Lower lobe of right lung (tissue), 2 donors: ENCODE results near the gene RAB27B. TPM values are rescaled to one million over a fixed set of nuclear protein-coding genes. Genes with fewer than 3 reads are reported as not detected.
A peak's percentile ranks its signal among the peaks of the same experiment; 100 is the strongest.

Experiments used
- ATAC-seq, 2 donors: fragments of 200-7000 bp; cut with Tn5 transposase; one replicate each; pipeline ENCODE4 v1.9.1; 2020 to 2022; ENCODE audit warnings: mild to moderate bottlenecking in 2 of 2, moderate library complexity in 2 of 2
- DNase-seq: peaks from one replicate; pipeline ENCODE4 v3.0.0-alpha.2; 2020
- H3K27ac ChIP-seq: fragments of 200-600 bp; one replicate; pipeline ENCODE4 v1.8.0; 2022
- H3K27me3 ChIP-seq: fragments of 200-600 bp; one replicate; pipeline ENCODE4 v1.8.0; 2022; ENCODE audit warnings: low read depth
- H3K36me3 ChIP-seq: fragments of 200-600 bp; one replicate; pipeline ENCODE4 v1.8.0; 2022; ENCODE audit warnings: mild to moderate bottlenecking
- H3K4me1 ChIP-seq: fragments of 200-600 bp; one replicate; pipeline ENCODE4 v1.8.0; 2022
- H3K4me3 ChIP-seq: fragments of 200-600 bp; one replicate; pipeline ENCODE4 v1.8.0; 2022; ENCODE audit warnings: mild to moderate bottlenecking
- H3K9me3 ChIP-seq: fragments of 200-600 bp; one replicate; pipeline ENCODE4 v1.8.0; 2022
- CTCF ChIP-seq: fragments of 200-600 bp; IDR thresholded peaks from one replicate; pipeline ENCODE4 v1.8.0; 2022; ENCODE audit warnings: antibody characterized with exemption, mild to moderate bottlenecking
- intact Hi-C: fragments of 100-400 bp; cut with DNase I; formaldehyde crosslinking; loops from one replicate; pipeline ENCODE4 v1.11.0; 2022
- total RNA-seq: library from RNA; stranded (reverse); fragmentation: NEBNext Ultra II Directional; extraction: Animal tissue kit (Norgen Biotek cat#: 25700); gene quantifications from one replicate; pipeline ENCODE4 v1.2.1, GENCODE V29; 2021
- donor health status: DM: no; HTN: yes; CAD: no; lungs with severe emphysema.

The RAB27B gene
- total RNA-seq, 1 donor from 2014 or later, result 20.1 TPM

- H3K27ac ChIP-seq, result no peak overlapping the region
- H3K9me3 ChIP-seq, result no peaks in the 10 kb centered on the region
- H3K4me3 ChIP-seq, result no peak overlapping the region
- intact Hi-C loops, result no loop called here
- ATAC-seq (no peak), DNase-seq (no peak)
- H3K4me1 ChIP-seq, result no peaks in the 10 kb centered on the region
- no peaks in the 10 kb centered on the region for H3K36me3 ChIP-seq
- H3K27me3 ChIP-seq, result no peaks in the 10 kb centered on the region
- TF ChIP-seq CTCF, result no peak
Observed at GRCh38 chr18:54904581-54904980, 76.3 kb downstream of the RAB27B start.

GRCh38 chr18:54905629-54906028, 77.4 kb downstream of the RAB27B start:
- no peak overlapping the region for H3K4me3 ChIP-seq
- H3K9me3 ChIP-seq, result no peaks in the 10 kb centered on the region
- intact Hi-C loops, result no loop called here
- no peak overlapping the region for H3K27ac ChIP-seq
- ATAC-seq, result no peak
- H3K36me3 ChIP-seq, result no peaks in the 10 kb centered on the region
- no peak for DNase-seq
- no peak for TF ChIP-seq CTCF
- H3K27me3 ChIP-seq, result no peaks in the 10 kb centered on the region
- no peaks in the 10 kb centered on the region for H3K4me1 ChIP-seq

- ATAC-seq (no peak), DNase-seq (no peak)
- intact Hi-C loops, result no loop called here
- Histone ChIP-seq H3K4me3 (no peak overlapping the region), H3K9me3 (no peaks in the 10 kb centered on the region), H3K36me3 (no peaks in the 10 kb centered on the region), H3K27me3 (no peaks in the 10 kb centered on the region), H3K27ac (no peak overlapping the region), H3K4me1 (no peaks in the 10 kb centered on the region)
- TF ChIP-seq CTCF, result no peak
Observed at GRCh38 chr18:54906331-54907185, 78.3 kb downstream of the RAB27B start.

GRCh38 chr18:54909538-54909937, 81.3 kb downstream of the RAB27B start:
- ATAC-seq (no peak), DNase-seq (no peak)
- Histone ChIP-seq H3K9me3 (no peaks in the 10 kb centered on the region), H3K27ac (no peak overlapping the region), H3K4me1 (no peaks in the 10 kb centered on the region), H3K4me3 (no peak overlapping the region), H3K36me3 (peaks cover 6% of the 10 kb centered on the region), H3K27me3 (no peaks in the 10 kb centered on the region)
- intact Hi-C loops, result no loop called here
- no peak for TF ChIP-seq CTCF

- no peak for TF ChIP-seq CTCF
- peak; percentile 26 to 35 for ATAC-seq
- Histone ChIP-seq H3K4me1 (no peaks in the 10 kb centered on the region), H3K4me3 (no peak overlapping the region), H3K27me3 (no peaks in the 10 kb centered on the region), H3K36me3 (peaks cover 6% of the 10 kb centered on the region), H3K27ac (no peak overlapping the region), H3K9me3 (no peaks in the 10 kb centered on the region)
- intact Hi-C loops, result no loop called here
- DNase-seq, result no peak
Observed at GRCh38 chr18:54910161-54910919, 82.1 kb downstream of the RAB27B start.
